Mesendoderm (in vitro differentiated cells): ENCODE measurements around the gene CALU.

Experiments
- DNase-seq: peaks from one replicate; pipeline ENCODE4 v3.0.0; 2013
- H2AK5ac ChIP-seq: 2 replicates; pipeline ENCODE4 v1.6.1; 2013; ENCODE audit warnings: low read length, inconsistent platforms
- H2BK120ac ChIP-seq: 2 replicates; pipeline ENCODE4 v1.6.1; 2013; ENCODE audit warnings: low read depth, mild to moderate bottlenecking, low read length, moderate library complexity, mixed read lengths
- H2BK15ac ChIP-seq: replicated peaks from 2 replicates; pipeline ENCODE4 v1.6.1; 2013; ENCODE audit warnings: low read depth, mild to moderate bottlenecking, moderate library complexity
- H2BK5ac ChIP-seq: 2 replicates; pipeline ENCODE4 v1.6.1; 2013; ENCODE audit warnings: low read length, inconsistent platforms
- H3K18ac ChIP-seq: 2 replicates; pipeline ENCODE4 v1.6.1; 2013; ENCODE audit warnings: mild to moderate bottlenecking, low read length, mixed read lengths
- H3K23ac ChIP-seq: one replicate; pipeline ENCODE4 v1.6.1; 2013; ENCODE audit warnings: low read length
- H3K27ac ChIP-seq: 2 replicates; pipeline ENCODE4 v1.5.1; 2013; ENCODE audit warnings: low read depth, mild to moderate bottlenecking, inconsistent platforms, low read length, moderate library complexity
- H3K27me3 ChIP-seq: 2 replicates; pipeline ENCODE4 v1.6.1; 2013; ENCODE audit warnings: low read length, control low read depth, mild to moderate bottlenecking, inconsistent platforms; ENCODE audit not compliant: insufficient read depth, poor library complexity
- H3K36me3 ChIP-seq: 2 replicates; pipeline ENCODE4 v1.6.1; 2013; ENCODE audit warnings: low read length, inconsistent platforms; ENCODE audit not compliant: control insufficient read depth, insufficient read depth
- H3K4ac ChIP-seq: one replicate; pipeline ENCODE4 v1.6.1; 2013; ENCODE audit warnings: low read depth, mild to moderate bottlenecking, low read length, moderate library complexity
- H3K4me1 ChIP-seq: 2 replicates; pipeline ENCODE4 v1.6.1; 2013; ENCODE audit warnings: low read depth, low read length, inconsistent platforms; ENCODE audit not compliant: control insufficient read depth
- H3K4me2 ChIP-seq: 2 replicates; pipeline ENCODE4 v1.6.1; 2013; ENCODE audit warnings: low read length
- H3K4me3 ChIP-seq: 2 replicates; pipeline ENCODE4 v1.5.1; 2013; ENCODE audit warnings: mild to moderate bottlenecking, low read length
- H3K56ac ChIP-seq: one replicate; pipeline ENCODE4 v1.6.1; 2013; ENCODE audit warnings: low read length
- H3K79me1 ChIP-seq: 2 replicates; pipeline ENCODE4 v1.6.1; 2013; ENCODE audit warnings: low read length, inconsistent platforms
- H3K79me2 ChIP-seq: 2 replicates; pipeline ENCODE4 v1.6.1; 2013; ENCODE audit warnings: mild to moderate bottlenecking, low read length; ENCODE audit not compliant: control insufficient read depth, insufficient read depth
- H3K9ac ChIP-seq: 2 replicates; pipeline ENCODE4 v1.6.1; 2013; ENCODE audit warnings: low read length, inconsistent platforms
- H4K5ac ChIP-seq: one replicate; pipeline ENCODE4 v1.6.1; 2013; ENCODE audit warnings: low read length
- H4K8ac ChIP-seq: one replicate; pipeline ENCODE4 v1.6.1; 2013; ENCODE audit warnings: low read depth, mild to moderate bottlenecking, control low read depth, low read length, moderate library complexity
- WGBS: extraction: QIAGEN DNeasy Blood & Tissue Kit; methylation state at CpG from one replicate; pipeline ENCODE4 v1.1.7; 2013; ENCODE audit warnings: low lambda C conversion rate, missing lambda C conversion rate; ENCODE audit not compliant: insufficient coverage; ENCODE audit errors: extremely low coverage; 5-methylcytosine and 5-hydroxymethylcytosine counted together

CALU gene

GRCh38 chr7:128732521-128733277 lies 6.5 kb upstream of the CALU start:
- H4K5ac ChIP-seq: no peak overlapping the region
- no peaks in the 10 kb centered on the region for H3K4me1 ChIP-seq
- H2BK5ac ChIP-seq: no peak overlapping the region
- no peak overlapping the region for H4K8ac ChIP-seq
- no peaks in the 10 kb centered on the region for H3K79me1 ChIP-seq
- H3K27me3 ChIP-seq: no peaks in the 10 kb centered on the region
- no peak overlapping the region for H2AK5ac ChIP-seq
- H3K4me2 ChIP-seq: no peak overlapping the region
- no peak overlapping the region for H3K4me3 ChIP-seq
- H3K23ac ChIP-seq: no peak overlapping the region
- H2BK15ac ChIP-seq: no peak overlapping the region
- no peak for DNase-seq
- H3K9ac ChIP-seq: no peak overlapping the region
- H3K56ac ChIP-seq: no peak overlapping the region
- WGBS: no CpG with 5 or more reads among the region's 2 CpGs
- no peak overlapping the region for H3K4ac ChIP-seq
- no peak overlapping the region for H2BK120ac ChIP-seq
- H3K18ac ChIP-seq: no peak overlapping the region
- no peaks in the 10 kb centered on the region for H3K36me3 ChIP-seq
- H3K27ac ChIP-seq: no peak overlapping the region
- no peaks in the 10 kb centered on the region for H3K79me2 ChIP-seq

- Histone ChIP-seq H3K79me1 (no peaks in the 10 kb centered on the region), H3K4ac (no peak overlapping the region), H3K18ac (no peak overlapping the region), H3K27ac (no peak overlapping the region), H2AK5ac (no peak overlapping the region), H2BK5ac (no peak overlapping the region), H3K4me3 (no peak overlapping the region), H3K27me3 (no peaks in the 10 kb centered on the region), H3K36me3 (no peaks in the 10 kb centered on the region), H4K5ac (no peak overlapping the region), H3K4me2 (no peak overlapping the region), H4K8ac (no peak overlapping the region), H3K4me1 (no peaks in the 10 kb centered on the region), H3K56ac (no peak overlapping the region), H3K79me2 (no peaks in the 10 kb centered on the region), H3K9ac (no peak overlapping the region), H2BK15ac (no peak overlapping the region), H2BK120ac (no peak overlapping the region), H3K23ac (no peak overlapping the region)
- no peak for DNase-seq
- 100% methylated on average over 2 of the region's 2 CpGs for WGBS
Observed at GRCh38 chr7:128733278-128733645, 5.9 kb upstream of the CALU start.

- no peak for DNase-seq
- no peak overlapping the region for H3K4ac ChIP-seq
- H3K56ac ChIP-seq: no peak overlapping the region
- no peak overlapping the region for H2BK15ac ChIP-seq
- no peak overlapping the region for H3K9ac ChIP-seq
- H3K4me3 ChIP-seq: no peak overlapping the region
- H4K8ac ChIP-seq: no peak overlapping the region
- no peak overlapping the region for H2BK120ac ChIP-seq
- H4K5ac ChIP-seq: no peak overlapping the region
- H3K27ac ChIP-seq: no peak overlapping the region
- no CpG with 5 or more reads among the region's 1 CpG for WGBS
- no peak overlapping the region for H3K18ac ChIP-seq
- no peak overlapping the region for H2BK5ac ChIP-seq
- H3K23ac ChIP-seq: no peak overlapping the region
- H3K4me2 ChIP-seq: no peak overlapping the region
- peaks cover 4% of the 10 kb centered on the region for H3K79me1 ChIP-seq
- H3K27me3 ChIP-seq: no peaks in the 10 kb centered on the region
- H3K4me1 ChIP-seq: no peaks in the 10 kb centered on the region
- H3K36me3 ChIP-seq: no peaks in the 10 kb centered on the region
- H3K79me2 ChIP-seq: peaks cover 7% of the 10 kb centered on the region
- no peak overlapping the region for H2AK5ac ChIP-seq
Observed at GRCh38 chr7:128734890-128735289, 4.3 kb upstream of the CALU start.

DNA sequence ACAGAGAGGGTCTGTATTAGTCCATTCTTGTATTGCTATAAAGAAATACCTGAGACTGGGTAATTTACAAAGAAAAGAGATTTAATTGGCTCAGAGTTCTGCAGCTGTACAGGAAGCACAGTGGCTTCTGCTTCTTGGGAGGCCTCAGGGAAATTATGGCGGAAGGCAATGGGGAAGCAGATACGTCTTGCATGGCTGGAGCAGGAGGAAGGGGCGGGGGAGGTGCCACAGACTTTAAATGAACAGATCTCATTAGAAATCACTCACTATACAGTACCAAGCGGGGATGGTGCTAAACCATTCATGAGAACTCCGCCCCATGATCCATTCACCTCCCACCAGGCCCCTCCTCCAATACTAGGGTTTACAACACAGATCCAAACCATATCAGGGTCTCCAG lies 3.7 kb upstream of the CALU start:
- no peak overlapping the region for H3K27ac ChIP-seq
- no peak overlapping the region for H4K5ac ChIP-seq
- H2BK5ac ChIP-seq: no peak overlapping the region
- H3K23ac ChIP-seq: no peak overlapping the region
- no CpG with 5 or more reads among the region's 5 CpGs for WGBS
- H3K18ac ChIP-seq: no peak overlapping the region
- H4K8ac ChIP-seq: no peak overlapping the region
- H2BK120ac ChIP-seq: no peak overlapping the region
- H3K27me3 ChIP-seq: no peaks in the 10 kb centered on the region
- no peak overlapping the region for H2AK5ac ChIP-seq
- H3K79me2 ChIP-seq: peaks cover 12% of the 10 kb centered on the region
- H3K4me1 ChIP-seq: no peaks in the 10 kb centered on the region
- H3K4me3 ChIP-seq: no peak overlapping the region
- H3K79me1 ChIP-seq: peaks cover 4% of the 10 kb centered on the region
- H3K36me3 ChIP-seq: no peaks in the 10 kb centered on the region
- no peak overlapping the region for H3K56ac ChIP-seq
- H3K4me2 ChIP-seq: no peak overlapping the region
- H3K9ac ChIP-seq: no peak overlapping the region
- H3K4ac ChIP-seq: no peak overlapping the region
- no peak overlapping the region for H2BK15ac ChIP-seq
- no peak for DNase-seq

GRCh38 chr7:128737441-128737840 lies 1.7 kb upstream of the CALU start:
- Histone ChIP-seq H2BK120ac (no peak overlapping the region), H3K9ac (no peak overlapping the region), H2BK15ac (no peak overlapping the region), H3K56ac (no peak overlapping the region), H3K79me1 (peaks cover 7% of the 10 kb centered on the region), H3K4me1 (peaks cover 2% of the 10 kb centered on the region), H4K8ac (no peak overlapping the region), H3K4me3 (no peak overlapping the region), H3K27ac (no peak overlapping the region), H2BK5ac (no peak overlapping the region), H4K5ac (no peak overlapping the region), H3K4me2 (no peak overlapping the region), H3K36me3 (no peaks in the 10 kb centered on the region), H3K27me3 (no peaks in the 10 kb centered on the region), H3K18ac (no peak overlapping the region), H3K23ac (no peak overlapping the region), H2AK5ac (no peak overlapping the region), H3K4ac (no peak overlapping the region), H3K79me2 (peaks cover 31% of the 10 kb centered on the region)
- no CpG with 5 or more reads among the region's 4 CpGs for WGBS
- no peak for DNase-seq

- no peak overlapping the region for H3K4me2 ChIP-seq
- no peak overlapping the region for H3K9ac ChIP-seq
- peaks cover 7% of the 10 kb centered on the region for H3K79me1 ChIP-seq
- H4K5ac ChIP-seq: no peak overlapping the region
- peaks cover 2% of the 10 kb centered on the region for H3K4me1 ChIP-seq
- no peaks in the 10 kb centered on the region for H3K36me3 ChIP-seq
- no peak overlapping the region for H3K23ac ChIP-seq
- no peak overlapping the region for H3K4me3 ChIP-seq
- H2BK15ac ChIP-seq: no peak overlapping the region
- no peak overlapping the region for H2BK5ac ChIP-seq
- peak overlapping the region; percentile 80 for H2AK5ac ChIP-seq
- H3K56ac ChIP-seq: no peak overlapping the region
- no peak overlapping the region for H2BK120ac ChIP-seq
- H4K8ac ChIP-seq: no peak overlapping the region
- peak; percentile 23 for DNase-seq
- no peak overlapping the region for H3K4ac ChIP-seq
- H3K79me2 ChIP-seq: peaks cover 33% of the 10 kb centered on the region
- no CpG with 5 or more reads among the region's 1 CpG for WGBS
- no peaks in the 10 kb centered on the region for H3K27me3 ChIP-seq
- no peak overlapping the region for H3K27ac ChIP-seq
- H3K18ac ChIP-seq: no peak overlapping the region
Observed at GRCh38 chr7:128737867-128738385, 1.2 kb upstream of the CALU start.
